DND-41 (cell line): ENCODE data around the gene FAAP100.
A peak's percentile ranks its signal among the peaks of the same experiment; 100 is the strongest.

Experiments
- CTCF ChIP-seq: IDR thresholded peaks from 2 replicates; pipeline ENCODE4 v1.5.1; 2012; ENCODE audit warnings: borderline replicate concordance, low read length, moderate library complexity, mild to moderate bottlenecking; ENCODE audit not compliant: poor library complexity, severe bottlenecking; ENCODE audit errors: extremely low read depth
- EZH2 ChIP-seq: IDR thresholded peaks from 3 replicates; pipeline ENCODE4 v1.6.1; 2012; ENCODE audit warnings: borderline replicate concordance, low read depth, mild to moderate bottlenecking, moderate library complexity, low read length, inconsistent platforms; ENCODE audit not compliant: severe bottlenecking

- peak; percentile 61 for TF ChIP-seq CTCF
- TF ChIP-seq EZH2 = no peak
These were observed 964 bp upstream of the FAAP100 start for GRCh38 chr17:81553018-81553615.
